ENCODE results near the gene C15orf40. TPM values are rescaled to one million over a fixed set of nuclear protein-coding genes. Genes with fewer than 3 reads are reported as not detected.
A peak's percentile ranks its signal among the peaks of the same experiment; 100 is the strongest.

C15orf40 gene
- total RNA-seq, 1 donor from 2014 or later = 41.9 TPM

DNA sequence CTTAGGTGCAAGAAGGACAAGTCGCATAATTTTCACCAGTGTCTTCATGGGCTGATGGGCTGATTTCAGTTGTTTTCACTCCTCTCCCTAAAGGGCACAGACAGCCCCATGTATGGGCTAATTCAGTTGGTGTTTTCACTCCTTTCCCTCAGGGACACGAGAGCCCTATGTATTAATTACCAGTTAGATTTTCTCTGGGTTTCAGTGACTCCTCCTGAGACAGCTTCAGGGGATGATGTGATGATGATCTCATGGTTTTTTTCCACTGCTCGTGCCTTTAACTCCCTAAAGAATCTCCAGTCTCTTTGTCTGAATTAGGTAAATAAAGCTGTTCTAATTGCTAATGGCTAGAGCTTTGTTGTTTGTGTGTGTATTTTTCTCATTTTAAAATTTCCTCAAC is 15.5 kb downstream of the C15orf40 start:
- ChIA-PET POLR2A (no interaction called here), CTCF (no interaction called here)
- intact Hi-C loops (cut with micrococcal nuclease) = no loop called here
- peaks cover 8% of the 10 kb centered on the region for H3K36me3 Mint-ChIP-seq (ENCODE audit: low read depth)
- no peak overlapping the region for H3K4me3 Mint-ChIP-seq
- TF ChIP-seq, protein P1, sequence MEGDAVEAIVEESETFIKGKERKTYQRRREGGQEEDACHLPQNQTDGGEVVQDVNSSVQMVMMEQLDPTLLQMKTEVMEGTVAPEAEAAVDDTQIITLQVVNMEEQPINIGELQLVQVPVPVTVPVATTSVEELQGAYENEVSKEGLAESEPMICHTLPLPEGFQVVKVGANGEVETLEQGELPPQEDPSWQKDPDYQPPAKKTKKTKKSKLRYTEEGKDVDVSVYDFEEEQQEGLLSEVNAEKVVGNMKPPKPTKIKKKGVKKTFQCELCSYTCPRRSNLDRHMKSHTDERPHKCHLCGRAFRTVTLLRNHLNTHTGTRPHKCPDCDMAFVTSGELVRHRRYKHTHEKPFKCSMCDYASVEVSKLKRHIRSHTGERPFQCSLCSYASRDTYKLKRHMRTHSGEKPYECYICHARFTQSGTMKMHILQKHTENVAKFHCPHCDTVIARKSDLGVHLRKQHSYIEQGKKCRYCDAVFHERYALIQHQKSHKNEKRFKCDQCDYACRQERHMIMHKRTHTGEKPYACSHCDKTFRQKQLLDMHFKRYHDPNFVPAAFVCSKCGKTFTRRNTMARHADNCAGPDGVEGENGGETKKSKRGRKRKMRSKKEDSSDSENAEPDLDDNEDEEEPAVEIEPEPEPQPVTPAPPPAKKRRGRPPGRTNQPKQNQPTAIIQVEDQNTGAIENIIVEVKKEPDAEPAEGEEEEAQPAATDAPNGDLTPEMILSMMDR (IDR thresholded peaks at IDR 0.05) = no peak
- H3K9me3 Mint-ChIP-seq = no peaks in the 10 kb centered on the region
- no peak for ATAC-seq (ENCODE audit: low read depth)
- DNase-seq = no peak
- H3K4me1 Mint-ChIP-seq = peaks cover 7% of the 10 kb centered on the region
- no peaks in the 10 kb centered on the region for H3K27me3 Mint-ChIP-seq
- no peak overlapping the region for H3K27ac Mint-ChIP-seq

- no peaks in the 10 kb centered on the region for H3K9me3 Mint-ChIP-seq
- no peak overlapping the region for H3K4me3 Mint-ChIP-seq
- ChIA-PET CTCF (no interaction called here), POLR2A (no interaction called here)
- H3K27me3 Mint-ChIP-seq = no peaks in the 10 kb centered on the region
- H3K27ac Mint-ChIP-seq = no peak overlapping the region
- H3K4me1 Mint-ChIP-seq = peaks cover 3% of the 10 kb centered on the region
- intact Hi-C loops (cut with micrococcal nuclease) = no loop called here
- ATAC-seq (ENCODE audit: low read depth) = no peak
- H3K36me3 Mint-ChIP-seq (ENCODE audit: low read depth) = peaks cover 14% of the 10 kb centered on the region
- DNase-seq = no peak
- TF ChIP-seq, protein P1 (IDR thresholded peaks at IDR 0.05) = no peak
These were observed 16.4 kb downstream of the C15orf40 start for GRCh38 chr15:82995076-82995475.

DNA sequence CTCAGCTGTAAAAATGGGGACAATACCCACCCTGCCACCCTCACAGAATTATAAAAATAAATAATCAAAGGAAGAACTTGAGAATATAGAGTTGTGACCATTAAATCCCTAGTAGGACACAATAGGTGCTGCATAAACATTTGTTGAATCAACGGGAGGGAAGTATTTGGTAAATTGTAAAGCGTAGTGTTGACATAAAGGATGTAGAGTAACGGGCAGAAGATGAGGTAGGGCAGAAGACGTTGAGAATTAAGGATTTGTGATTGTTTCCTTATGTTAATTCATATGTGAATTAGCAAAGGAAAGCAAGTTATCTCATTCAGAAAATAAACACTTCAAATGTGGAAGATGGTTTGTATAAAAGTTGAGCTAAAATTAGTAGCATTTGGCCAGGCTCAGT is 18.3 kb downstream of the C15orf40 start:
- ChIA-PET POLR2A (no interaction called here), CTCF (no interaction called here)
- no peak overlapping the region for H3K4me3 Mint-ChIP-seq
- TF ChIP-seq, protein P1 (IDR thresholded peaks at IDR 0.05) = no peak
- no peaks in the 10 kb centered on the region for H3K4me1 Mint-ChIP-seq
- H3K27me3 Mint-ChIP-seq = no peaks in the 10 kb centered on the region
- no peaks in the 10 kb centered on the region for H3K9me3 Mint-ChIP-seq
- ATAC-seq (ENCODE audit: low read depth) (no peak), DNase-seq (no peak)
- no peak overlapping the region for H3K27ac Mint-ChIP-seq
- H3K36me3 Mint-ChIP-seq (ENCODE audit: low read depth) = peaks cover 30% of the 10 kb centered on the region
- intact Hi-C loops (cut with micrococcal nuclease) = no loop called here

GRCh38 chr15:82992436-82992998 is 18.9 kb downstream of the C15orf40 start:
- ChIA-PET CTCF (no interaction called here), POLR2A (no interaction called here)
- peaks cover 33% of the 10 kb centered on the region for H3K36me3 Mint-ChIP-seq (ENCODE audit: low read depth)

GRCh38 chr15:82986442-82986780 is 25.0 kb downstream of the C15orf40 start:
- ChIA-PET CTCF (interaction anchor here (0.6 to 2.9 kb wide), 4 partner anchors 14 to 137 kb away, joined by 3 to 13 read pairs (median 10); partner anchors contain the start of gene C15orf40), POLR2A (interaction anchor here (0.9 to 2.9 kb wide), 11 partner anchors 19 to 446 kb away, joined by 3 to 32 read pairs (median 7); partner anchors contain the start of genes BTBD1, C15orf40, RPS17 and WHAMM)
- peak overlapping the region; percentile 92 for H3K27ac Mint-ChIP-seq
- TF ChIP-seq, protein P1 (IDR thresholded peaks at IDR 0.05) = no peak
- ATAC-seq (ENCODE audit: low read depth) (peak; percentile 30), DNase-seq (no peak)
- H3K4me3 Mint-ChIP-seq = peak overlapping the region; percentile 99
- peaks cover 42% of the 10 kb centered on the region for H3K36me3 Mint-ChIP-seq (ENCODE audit: low read depth)
- intact Hi-C loops (cut with micrococcal nuclease) = loop anchor here (1.0 to 5.0 kb wide), 6 partner anchors 25 to 446 kb away; partner anchors contain the start of genes C15orf40, CPEB1, FSD2 and RPS17
- no peaks in the 10 kb centered on the region for H3K9me3 Mint-ChIP-seq
- no peaks in the 10 kb centered on the region for H3K27me3 Mint-ChIP-seq
- peaks cover 23% of the 10 kb centered on the region for H3K4me1 Mint-ChIP-seq

More at GRCh38 chr15:82992436-82992998, 18.9 kb downstream of the C15orf40 start:
- TF ChIP-seq, protein P1 (IDR thresholded peaks at IDR 0.05) = no peak
- Mint-ChIP-seq H3K4me3 (no peak overlapping the region), H3K27ac (no peak overlapping the region), H3K9me3 (no peaks in the 10 kb centered on the region), H3K4me1 (peaks cover under 1% of the 10 kb centered on the region), H3K27me3 (no peaks in the 10 kb centered on the region)
- DNase-seq = no peak
- intact Hi-C loops (cut with micrococcal nuclease) = no loop called here
- ATAC-seq (ENCODE audit: low read depth) = no peak
